MM.1S (cell line): ENCODE measurements around the gene ADARB1.

Experiments
- DNase-seq: peaks from one replicate; pipeline ENCODE4 v3.0.0-alpha.2; 2015
- H2AFZ ChIP-seq: fragments of 300-600 bp; sonication (generic); 2 replicates; pipeline ENCODE4 v1.6.0; 2016; ENCODE audit warnings: antibody characterized with exemption, low read length
- H3F3A ChIP-seq: fragments of 300-600 bp; sonication (generic); 2 replicates; pipeline ENCODE4 v1.6.1; 2016; ENCODE audit warnings: mild to moderate bottlenecking, antibody characterized with exemption, low read length, moderate library complexity, mixed read lengths; ENCODE audit not compliant: insufficient read depth
- H3K27ac ChIP-seq: fragments of 300-600 bp; sonication (generic); 2 replicates; pipeline ENCODE4 v1.5.1; 2016; ENCODE audit warnings: mild to moderate bottlenecking, low read length
- H3K27me3 ChIP-seq: fragments of 300-600 bp; sonication (generic); replicated peaks from 2 replicates; pipeline ENCODE4 v1.6.0; 2016; ENCODE audit warnings: low read length; ENCODE audit not compliant: insufficient read depth
- H3K36me3 ChIP-seq: fragments of 300-600 bp; sonication (generic); replicated peaks from 2 replicates; pipeline ENCODE4 v1.6.1; 2016; ENCODE audit warnings: mild to moderate bottlenecking, low read length, mixed read lengths; ENCODE audit not compliant: insufficient read depth
- H3K4me1 ChIP-seq: fragments of 300-600 bp; sonication (generic); 2 replicates; pipeline ENCODE4 v1.6.1; 2016; ENCODE audit warnings: low read length, mixed read lengths
- H3K4me2 ChIP-seq: fragments of 300-600 bp; sonication (generic); 2 replicates; pipeline ENCODE4 v1.6.0; 2016; ENCODE audit warnings: low read depth, low read length
- H3K4me3 ChIP-seq: fragments of 300-600 bp; sonication (generic); 2 replicates; pipeline ENCODE4 v1.5.1; 2016; ENCODE audit warnings: low read length, mixed read lengths
- H3K79me2 ChIP-seq: fragments of 300-600 bp; sonication (generic); 2 replicates; pipeline ENCODE4 v1.6.1; 2016; ENCODE audit warnings: mixed run types, low read length, mixed read lengths
- H3K9ac ChIP-seq: fragments of 300-600 bp; sonication (generic); 2 replicates; pipeline ENCODE4 v1.6.1; 2016; ENCODE audit warnings: low read length, mixed read lengths
- H3K9me2 ChIP-seq: fragments of 300-600 bp; sonication (generic); replicated peaks from 2 replicates; pipeline ENCODE4 v1.6.1; 2016; ENCODE audit warnings: mild to moderate bottlenecking, low read length, mixed read lengths; ENCODE audit not compliant: insufficient read depth
- H3K9me3 ChIP-seq: fragments of 300-600 bp; sonication (generic); replicated peaks from 2 replicates; pipeline ENCODE4 v1.6.1; 2016; ENCODE audit warnings: mild to moderate bottlenecking, low read length, mixed read lengths; ENCODE audit not compliant: insufficient read depth
- H4K20me1 ChIP-seq: fragments of 300-600 bp; sonication (generic); 2 replicates; pipeline ENCODE4 v1.6.1; 2016; ENCODE audit warnings: mild to moderate bottlenecking, low read length, moderate library complexity, mixed read lengths; ENCODE audit not compliant: insufficient read depth
- CTCF ChIP-seq: fragments of 300-600 bp; sonication (generic); IDR thresholded peaks from 2 replicates; pipeline ENCODE4 v1.5.1; 2016; ENCODE audit warnings: antibody characterized with exemption, low read length, mixed read lengths
- EZH2 ChIP-seq: fragments of 300-600 bp; sonication (generic); optimal IDR thresholded peaks from 2 replicates; pipeline ENCODE3; 2017; ENCODE audit warnings: low read depth, mild to moderate bottlenecking, antibody characterized with exemption, low read length, mixed read lengths
- EZH2phosphoT487 ChIP-seq: fragments of 300-600 bp; sonication (generic); IDR thresholded peaks from 2 replicates; pipeline ENCODE4 v1.6.1; 2018; ENCODE audit warnings: antibody characterized with exemption, low read length

The ADARB1 gene

GRCh38 chr21:45209046-45209445 lies 134.7 kb downstream of the ADARB1 start:
- peaks cover 3% of the 10 kb centered on the region; the same call in 1 of the 2 replicates for H3K4me1 ChIP-seq
- no peak overlapping the region for H3K4me2 ChIP-seq
- no peaks in the 10 kb centered on the region for H3K9me3 ChIP-seq
- no peaks in the 10 kb centered on the region for H3F3A ChIP-seq
- H2AFZ ChIP-seq: no peak overlapping the region
- DNase-seq: no peak
- peaks cover 98% of the 10 kb centered on the region for H3K27me3 ChIP-seq
- H3K27ac ChIP-seq: no peak overlapping the region
- no peak overlapping the region for H3K4me3 ChIP-seq
- no peaks in the 10 kb centered on the region for H3K9me2 ChIP-seq
- H3K79me2 ChIP-seq: no peaks in the 10 kb centered on the region
- H4K20me1 ChIP-seq: peaks cover 2% of the 10 kb centered on the region; the same call in 1 of the 2 replicates
- H3K36me3 ChIP-seq: no peaks in the 10 kb centered on the region
- no peak overlapping the region for H3K9ac ChIP-seq
- no peak for TF ChIP-seq EZH2
- no peak for TF ChIP-seq EZH2phosphoT487
- no peak for TF ChIP-seq CTCF

- H3K79me2 ChIP-seq: no peaks in the 10 kb centered on the region
- H3K27me3 ChIP-seq: peaks cover 98% of the 10 kb centered on the region
- no peaks in the 10 kb centered on the region for H3K36me3 ChIP-seq
- no peak overlapping the region for H3K4me2 ChIP-seq
- H3F3A ChIP-seq: no peaks in the 10 kb centered on the region
- no peak for TF ChIP-seq CTCF
- peak; percentile 25 for TF ChIP-seq EZH2
- no peak overlapping the region for H3K27ac ChIP-seq
- no peak overlapping the region for H3K9ac ChIP-seq
- no peaks in the 10 kb centered on the region for H3K9me3 ChIP-seq
- H3K4me3 ChIP-seq: no peak overlapping the region
- no peak for DNase-seq
- H3K9me2 ChIP-seq: no peaks in the 10 kb centered on the region
- no peak overlapping the region for H2AFZ ChIP-seq
- peaks cover 2% of the 10 kb centered on the region; the same call in 1 of the 2 replicates for H4K20me1 ChIP-seq
- no peaks in the 10 kb centered on the region for H3K4me1 ChIP-seq
These were observed 135.4 kb downstream of the ADARB1 start for GRCh38 chr21:45209685-45210284.

GRCh38 chr21:45210461-45210983 lies 136.1 kb downstream of the ADARB1 start:
- no peaks in the 10 kb centered on the region for H3K9me3 ChIP-seq
- no peaks in the 10 kb centered on the region for H4K20me1 ChIP-seq
- no peak for TF ChIP-seq EZH2phosphoT487
- no peak for TF ChIP-seq EZH2
- TF ChIP-seq CTCF: no peak
- no peak overlapping the region for H3K9ac ChIP-seq
- H3F3A ChIP-seq: no peaks in the 10 kb centered on the region
- H3K27me3 ChIP-seq: peaks cover 98% of the 10 kb centered on the region
- no peak overlapping the region for H3K27ac ChIP-seq
- DNase-seq: no peak
- no peaks in the 10 kb centered on the region for H3K79me2 ChIP-seq
- H3K9me2 ChIP-seq: no peaks in the 10 kb centered on the region
- no peak overlapping the region for H3K4me3 ChIP-seq
- no peak overlapping the region for H2AFZ ChIP-seq
- H3K4me1 ChIP-seq: no peaks in the 10 kb centered on the region
- H3K4me2 ChIP-seq: no peak overlapping the region
- no peaks in the 10 kb centered on the region for H3K36me3 ChIP-seq
